GM12892 (cell line): ENCODE data around the gene ALKBH4.

Source experiments
- POLR2AphosphoS5 ChIP-seq: IDR thresholded peaks from 2 replicates; pipeline ENCODE4 v1.6.1; 2011; ENCODE audit warnings: low read depth, low read length, control low read depth
- TAF1 ChIP-seq: IDR thresholded peaks from 2 replicates; pipeline ENCODE4 v1.6.1; 2011; ENCODE audit warnings: low read depth, mild to moderate bottlenecking, control low read depth, low read length, borderline replicate concordance

DNA sequence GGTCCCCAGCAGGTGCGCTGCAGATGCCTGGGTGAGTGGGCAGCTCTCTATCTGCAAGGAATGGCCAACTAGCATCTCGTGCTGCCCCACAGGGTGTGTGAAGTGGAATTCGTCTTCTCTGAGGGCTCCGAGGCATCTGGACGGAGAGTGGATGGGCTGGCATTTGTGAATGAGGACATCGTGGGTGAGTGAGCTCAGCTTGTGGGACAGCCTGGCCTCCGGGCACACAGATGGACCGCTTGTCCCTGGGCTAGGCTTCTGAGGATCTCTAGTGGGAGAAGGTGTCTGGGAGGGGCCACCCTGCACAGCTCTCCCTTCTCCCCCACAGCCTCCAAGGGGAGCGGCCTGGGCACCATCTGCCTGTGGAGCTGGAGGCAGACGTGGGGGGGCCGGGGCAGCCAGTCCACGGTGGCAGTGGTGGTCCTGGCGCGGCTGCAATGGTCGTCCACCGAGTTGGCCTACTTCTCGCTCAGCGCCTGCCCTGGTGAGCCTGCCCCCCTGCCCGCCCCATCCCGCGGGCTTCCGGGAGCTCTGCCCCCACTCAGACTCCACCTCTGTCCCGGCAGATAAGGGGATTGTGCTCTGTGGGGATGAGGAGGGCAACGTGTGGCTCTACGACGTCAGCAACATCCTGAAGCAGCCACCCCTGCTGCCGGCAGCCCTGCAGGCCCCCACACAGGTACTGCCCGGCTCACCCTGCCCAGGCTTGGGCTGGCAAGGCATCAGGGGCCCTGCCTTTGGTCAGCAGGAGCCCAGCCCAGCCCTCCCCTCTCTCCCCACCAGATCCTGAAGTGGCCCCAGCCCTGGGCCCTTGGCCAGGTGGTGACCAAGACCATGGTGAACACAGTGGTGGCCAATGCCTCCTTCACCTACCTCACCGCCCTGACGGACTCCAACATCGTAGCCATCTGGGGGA, 7.7 kb upstream of the ALKBH4 start:
- no peak; the same call in 1 of the 2 replicates for TF ChIP-seq POLR2AphosphoS5
- no peak for TF ChIP-seq TAF1
